ENCODE measurements around the gene ARID2. TPM values are rescaled to one million over a fixed set of nuclear protein-coding genes. Genes with fewer than 3 reads are reported as not detected.

ARID2 gene
- total and polyA plus RNA-seq, 4 donors: 1.8 to 17.8 (median 13.2) TPM

DNA sequence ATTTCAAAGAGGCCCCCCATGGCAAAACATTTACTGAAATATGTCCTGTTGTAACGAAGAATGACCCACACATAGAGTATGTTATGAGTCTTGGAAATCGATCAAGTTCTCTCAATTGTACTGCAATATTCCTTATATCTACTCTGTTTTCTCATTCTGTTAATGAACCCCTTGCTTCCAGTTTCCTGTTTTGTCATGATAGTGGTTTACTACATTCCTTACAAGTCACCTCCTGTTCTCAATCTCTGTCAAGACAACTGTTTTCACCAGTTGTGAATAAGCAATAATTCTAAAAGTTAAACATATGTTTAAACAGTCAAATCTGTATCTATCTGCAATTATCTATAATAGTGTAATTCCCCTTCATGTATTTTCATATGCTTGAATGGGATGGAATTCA lies 16.4 kb upstream of the ARID2 start:
- H3K27ac ChIP-seq (ENCODE audit: low read depth in 1 of 2, low read length in 2 of 2): no peak overlapping the region
- 85% methylated on average over 2 of the region's 2 CpGs for WGBS
- no peaks in the 10 kb centered on the region for H3K27me3 ChIP-seq (ENCODE audit: control insufficient read depth in 4 of 4, insufficient read depth in 4 of 4, low read length in 3 of 4)
- no peak overlapping the region for H3K9ac ChIP-seq (ENCODE audit: low read depth in 1 of 2, low read length in 2 of 2)
- no peaks in the 10 kb centered on the region for H3K9me3 ChIP-seq (ENCODE audit: control insufficient read depth in 4 of 4, low read length in 3 of 4)
- no peaks in the 10 kb centered on the region for H3K36me3 ChIP-seq (ENCODE audit: control insufficient read depth in 4 of 4, insufficient read depth in 3 of 4, low read depth in 1 of 4, low read length in 3 of 4)
- no peak overlapping the region for H3K4me3 ChIP-seq (ENCODE audit: low read depth in 1 of 3, low read length in 3 of 3)
- DNase-seq (ENCODE audit: low spot score): no peak
- TF ChIP-seq HNF4G (IDR thresholded peaks at IDR 0.05) (no peak), FOXA1 (IDR thresholded peaks at IDR 0.05) (no peak), HNF4A (conservative IDR thresholded peaks at IDR 0.05) (no peak), MAX (IDR thresholded peaks at IDR 0.05) (no peak), RAD21 (IDR thresholded peaks at IDR 0.05) (no peak), NR2F2 (IDR thresholded peaks at IDR 0.05) (no peak), TAF1 (conservative IDR thresholded peaks at IDR 0.05) (no peak), ATF3 (IDR thresholded peaks at IDR 0.05) (no peak), YY1 (IDR thresholded peaks at IDR 0.05) (no peak), RXRA (IDR thresholded peaks at IDR 0.05) (no peak), SP1 (IDR thresholded peaks at IDR 0.05) (no peak), JUND (IDR thresholded peaks at IDR 0.05) (no peak), EGR1 (IDR thresholded peaks at IDR 0.05; ENCODE audit: low read depth in 2 of 2) (no peak), FOXA2 (IDR thresholded peaks at IDR 0.05) (no peak)
- peaks cover 0 to 10% (median 5%) of the 10 kb centered on the region in 4 donors for H3K4me1 ChIP-seq (ENCODE audit: control insufficient read depth in 4 of 4, insufficient read depth in 4 of 4, low read length in 3 of 4)

- H3K4me1 ChIP-seq (ENCODE audit: control insufficient read depth in 4 of 4, insufficient read depth in 4 of 4, low read length in 3 of 4): peaks cover 0 to 1% (median 0%) of the 10 kb centered on the region in 4 donors
These were observed 11.2 kb upstream of the ARID2 start for GRCh38 chr12:45718306-45718705.

More at GRCh38 chr12:45718306-45718705, 11.2 kb upstream of the ARID2 start:
- TF ChIP-seq EGR1 (IDR thresholded peaks at IDR 0.05; ENCODE audit: low read depth in 2 of 2) (no peak), ATF3 (IDR thresholded peaks at IDR 0.05) (no peak), TAF1 (conservative IDR thresholded peaks at IDR 0.05) (no peak), HNF4A (conservative IDR thresholded peaks at IDR 0.05) (no peak), GABPA (IDR thresholded peaks at IDR 0.05 in 1 of 2, conservative IDR thresholded peaks at IDR 0.05 in 1 of 2) (no peak), HNF4G (IDR thresholded peaks at IDR 0.05) (no peak), RXRA (IDR thresholded peaks at IDR 0.05) (no peak), MAX (IDR thresholded peaks at IDR 0.05) (no peak), YY1 (IDR thresholded peaks at IDR 0.05) (no peak), SP1 (IDR thresholded peaks at IDR 0.05) (no peak)
- TF ChIP-seq, protein P1, sequence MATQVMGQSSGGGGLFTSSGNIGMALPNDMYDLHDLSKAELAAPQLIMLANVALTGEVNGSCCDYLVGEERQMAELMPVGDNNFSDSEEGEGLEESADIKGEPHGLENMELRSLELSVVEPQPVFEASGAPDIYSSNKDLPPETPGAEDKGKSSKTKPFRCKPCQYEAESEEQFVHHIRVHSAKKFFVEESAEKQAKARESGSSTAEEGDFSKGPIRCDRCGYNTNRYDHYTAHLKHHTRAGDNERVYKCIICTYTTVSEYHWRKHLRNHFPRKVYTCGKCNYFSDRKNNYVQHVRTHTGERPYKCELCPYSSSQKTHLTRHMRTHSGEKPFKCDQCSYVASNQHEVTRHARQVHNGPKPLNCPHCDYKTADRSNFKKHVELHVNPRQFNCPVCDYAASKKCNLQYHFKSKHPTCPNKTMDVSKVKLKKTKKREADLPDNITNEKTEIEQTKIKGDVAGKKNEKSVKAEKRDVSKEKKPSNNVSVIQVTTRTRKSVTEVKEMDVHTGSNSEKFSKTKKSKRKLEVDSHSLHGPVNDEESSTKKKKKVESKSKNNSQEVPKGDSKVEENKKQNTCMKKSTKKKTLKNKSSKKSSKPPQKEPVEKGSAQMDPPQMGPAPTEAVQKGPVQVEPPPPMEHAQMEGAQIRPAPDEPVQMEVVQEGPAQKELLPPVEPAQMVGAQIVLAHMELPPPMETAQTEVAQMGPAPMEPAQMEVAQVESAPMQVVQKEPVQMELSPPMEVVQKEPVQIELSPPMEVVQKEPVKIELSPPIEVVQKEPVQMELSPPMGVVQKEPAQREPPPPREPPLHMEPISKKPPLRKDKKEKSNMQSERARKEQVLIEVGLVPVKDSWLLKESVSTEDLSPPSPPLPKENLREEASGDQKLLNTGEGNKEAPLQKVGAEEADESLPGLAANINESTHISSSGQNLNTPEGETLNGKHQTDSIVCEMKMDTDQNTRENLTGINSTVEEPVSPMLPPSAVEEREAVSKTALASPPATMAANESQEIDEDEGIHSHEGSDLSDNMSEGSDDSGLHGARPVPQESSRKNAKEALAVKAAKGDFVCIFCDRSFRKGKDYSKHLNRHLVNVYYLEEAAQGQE (IDR thresholded peaks at IDR 0.05): no peak
- no peak for DNase-seq (ENCODE audit: low spot score)
- 91% methylated on average over 4 of the region's 4 CpGs for WGBS
- no peaks in the 10 kb centered on the region for H3K36me3 ChIP-seq (ENCODE audit: control insufficient read depth in 4 of 4, insufficient read depth in 3 of 4, low read depth in 1 of 4, low read length in 3 of 4)
- no peak overlapping the region for H3K9ac ChIP-seq (ENCODE audit: low read depth in 1 of 2, low read length in 2 of 2)
- H3K4me3 ChIP-seq (ENCODE audit: low read depth in 1 of 3, low read length in 3 of 3): no peak overlapping the region
- no peaks in the 10 kb centered on the region for H3K27me3 ChIP-seq (ENCODE audit: control insufficient read depth in 4 of 4, insufficient read depth in 4 of 4, low read length in 3 of 4)
- no peak overlapping the region for H3K27ac ChIP-seq (ENCODE audit: low read depth in 1 of 2, low read length in 2 of 2)
- no peaks in the 10 kb centered on the region for H3K9me3 ChIP-seq (ENCODE audit: control insufficient read depth in 4 of 4, low read length in 3 of 4)
